OCI-LY3 (cell line): ENCODE results near the gene PRUNE2.

Experiments used
- H2AFZ ChIP-seq: fragments of 200-600, 300-600 bp; shearing (Covaris generic); 2 replicates; pipeline ENCODE4 v1.6.0; 2014; ENCODE audit warnings: antibody characterized with exemption, low read depth, low read length
- H3K27ac ChIP-seq: fragments of 200-600, 300-600 bp; sonication (generic); 2 replicates; pipeline ENCODE4 v1.5.1; 2014; ENCODE audit warnings: mild to moderate bottlenecking, low read length, moderate library complexity, mixed read lengths
- H3K27me3 ChIP-seq: fragments of 200-600, 300-600 bp; sonication (generic); 2 replicates; pipeline ENCODE4 v1.6.1; 2014; ENCODE audit warnings: low read depth, low read length, mixed read lengths
- H3K36me3 ChIP-seq: fragments of 200-600, 300-600 bp; sonication (generic); replicated peaks from 2 replicates; pipeline ENCODE3; 2014; ENCODE audit warnings: low read depth, low read length, mixed read lengths
- H3K4me1 ChIP-seq: fragments of 300-600, 200-600 bp; sonication (generic); 2 replicates; pipeline ENCODE4 v1.6.1; 2014; ENCODE audit warnings: low read length, mixed read lengths
- H3K4me2 ChIP-seq: fragments of 200-600, 300-600 bp; sonication (generic); 2 replicates; pipeline ENCODE4 v1.6.1; 2014; ENCODE audit warnings: low read length, mixed read lengths
- H3K4me3 ChIP-seq: fragments of 300-600, 200-600 bp; sonication (generic); 2 replicates; pipeline ENCODE4 v1.5.1; 2014; ENCODE audit warnings: antibody characterized with exemption, mild to moderate bottlenecking, low read length, moderate library complexity
- H3K79me2 ChIP-seq: fragments of 300-600, 200-600 bp; shearing (Covaris generic); 2 replicates; pipeline ENCODE4 v1.6.1; 2014; ENCODE audit warnings: mild to moderate bottlenecking, low read length, mixed read lengths
- H3K9ac ChIP-seq: fragments of 300-600, 200-600 bp; shearing (Covaris generic); 2 replicates; pipeline ENCODE4 v1.6.0; 2014; ENCODE audit warnings: mild to moderate bottlenecking, low read length, moderate library complexity
- H3K9me3 ChIP-seq: fragments of 200-600, 300-600 bp; shearing (Covaris generic); 2 replicates; pipeline ENCODE4 v1.6.1; 2014; ENCODE audit warnings: low read length, mixed read lengths; ENCODE audit not compliant: insufficient read depth
- H4K20me1 ChIP-seq: fragments of 200-600, 300-600 bp; sonication (generic); 2 replicates; pipeline ENCODE4 v1.6.1; 2016; ENCODE audit warnings: low read length, mixed read lengths; ENCODE audit not compliant: insufficient read depth
- CTCF ChIP-seq: fragments of 200-600, 300-600 bp; sonication (generic); IDR thresholded peaks from 2 replicates; pipeline ENCODE4 v1.5.1; 2014; ENCODE audit warnings: antibody characterized with exemption, low read length, low read depth
- EZH2phosphoT487 ChIP-seq: fragments of 200-600 bp; shearing (Covaris generic); IDR thresholded peaks from 2 replicates; pipeline ENCODE4 v1.6.1; 2018; ENCODE audit warnings: antibody characterized with exemption, mixed run types, low read depth

PRUNE2 gene

GRCh38 chr9:76644647-76645250 lies 261.2 kb downstream of the PRUNE2 start:
- Histone ChIP-seq H2AFZ (no peak overlapping the region), H3K9ac (no peak overlapping the region), H3K4me3 (no peak overlapping the region), H3K27ac (no peak overlapping the region), H3K79me2 (no peaks in the 10 kb centered on the region), H3K4me1 (peaks cover 15% of the 10 kb centered on the region), H3K4me2 (no peak overlapping the region), H3K9me3 (no peaks in the 10 kb centered on the region), H4K20me1 (no peaks in the 10 kb centered on the region), H3K27me3 (peaks cover 54% of the 10 kb centered on the region), H3K36me3 (no peaks in the 10 kb centered on the region)
- TF ChIP-seq CTCF (no peak), EZH2phosphoT487 (no peak)

GRCh38 chr9:76644171-76644570 lies 261.7 kb downstream of the PRUNE2 start:
- H3K36me3 ChIP-seq: no peaks in the 10 kb centered on the region
- H3K27ac ChIP-seq: no peak overlapping the region
- H3K9ac ChIP-seq: no peak overlapping the region
- peak overlapping the region; percentile 39 for H3K4me2 ChIP-seq
- no peaks in the 10 kb centered on the region for H3K79me2 ChIP-seq
- H4K20me1 ChIP-seq: no peaks in the 10 kb centered on the region
- H3K4me3 ChIP-seq: no peak overlapping the region
- peaks cover 54% of the 10 kb centered on the region for H3K27me3 ChIP-seq
- no peaks in the 10 kb centered on the region for H3K9me3 ChIP-seq
- H2AFZ ChIP-seq: no peak overlapping the region
- TF ChIP-seq EZH2phosphoT487: no peak
- TF ChIP-seq CTCF: no peak
- peaks cover 15% of the 10 kb centered on the region for H3K4me1 ChIP-seq

GRCh38 chr9:76643399-76644117 lies 262.4 kb downstream of the PRUNE2 start:
- Histone ChIP-seq H3K79me2 (no peaks in the 10 kb centered on the region), H3K4me1 (peaks cover 15% of the 10 kb centered on the region), H3K27ac (no peak overlapping the region), H3K36me3 (no peaks in the 10 kb centered on the region), H4K20me1 (no peaks in the 10 kb centered on the region), H3K9me3 (no peaks in the 10 kb centered on the region), H2AFZ (no peak overlapping the region), H3K4me2 (peak overlapping the region; percentile 62), H3K9ac (no peak overlapping the region), H3K27me3 (peaks cover 50% of the 10 kb centered on the region), H3K4me3 (peak overlapping the region; percentile 26)
- TF ChIP-seq EZH2phosphoT487: no peak
- TF ChIP-seq CTCF: no peak

GRCh38 chr9:76642701-76643209 lies 263.2 kb downstream of the PRUNE2 start:
- no peaks in the 10 kb centered on the region for H3K9me3 ChIP-seq
- no peak overlapping the region for H3K4me2 ChIP-seq
- no peak overlapping the region for H3K27ac ChIP-seq

More at GRCh38 chr9:76642701-76643209, 263.2 kb downstream of the PRUNE2 start:
- Histone ChIP-seq H4K20me1 (no peaks in the 10 kb centered on the region), H3K4me3 (no peak overlapping the region), H3K9ac (no peak overlapping the region), H3K27me3 (peaks cover 47% of the 10 kb centered on the region), H3K4me1 (peaks cover 15% of the 10 kb centered on the region), H3K79me2 (no peaks in the 10 kb centered on the region), H3K36me3 (no peaks in the 10 kb centered on the region), H2AFZ (no peak overlapping the region)
- TF ChIP-seq EZH2phosphoT487: no peak
- no peak for TF ChIP-seq CTCF
